Right ventricle myocardium inferior (tissue), 1 donor: ENCODE measurements around the gene PCGF5. TPM values are rescaled to one million over a fixed set of nuclear protein-coding genes. Genes with fewer than 3 reads are reported as not detected.
"Not testable (repeated sequence)": the region's sequence is repeated elsewhere in the genome, so short reads cannot be mapped to it uniquely, and the experiment has no call there.

Experiments
- ATAC-seq: fragments of 200-7000 bp; cut with Tn5 transposase; one replicate; pipeline ENCODE4 v1.9.1; 2020; ENCODE audit warnings: mild to moderate bottlenecking, moderate library complexity
- DNase-seq: peaks from one replicate; pipeline ENCODE4 v3.0.0; 2021; ENCODE audit errors: missing footprints
- intact Hi-C: fragments of 100-400 bp; cut with DNase I; formaldehyde crosslinking; loops from one replicate; pipeline ENCODE4 v1.11.0; 2022
- total RNA-seq: library from RNA; stranded (reverse); fragmentation: NEBNext Ultra II Directional; extraction: Animal tissue kit (Norgen Biotek cat#: 25700); gene quantifications from one replicate; pipeline ENCODE4 v1.2.1, GENCODE V29; 2021
- donor health status: DM: no; HTN: yes; CAD: no; lungs with severe emphysema.

The PCGF5 gene
- total RNA-seq, 1 donor from 2014 or later: 63.2 TPM

- DNase-seq (no peak), ATAC-seq (peak; percentile 67)
- intact Hi-C loops: loop anchor here (1.0 to 2.0 kb wide), 5 partner anchors 161 to 371 kb away; no protein-coding TSS in a partner anchor
Measured at GRCh38 chr10:91251430-91252056, 31.1 kb downstream of the PCGF5 start.

- ATAC-seq (no peak), DNase-seq (no peak)
- intact Hi-C loops: no loop called here
Measured at GRCh38 chr10:91253300-91253699, 32.8 kb downstream of the PCGF5 start.

- intact Hi-C loops: no loop called here
Measured at GRCh38 chr10:91257310-91257709, 36.8 kb downstream of the PCGF5 start.

GRCh38 chr10:91260417-91260816 is 40.0 kb downstream of the PCGF5 start:
- intact Hi-C loops, DNase-seq, ATAC-seq: not testable (repeated sequence)

More at GRCh38 chr10:91257310-91257709, 36.8 kb downstream of the PCGF5 start:
- DNase-seq (no peak), ATAC-seq (no peak)

- intact Hi-C loops: no loop called here
- DNase-seq (no peak), ATAC-seq (no peak)
Measured at GRCh38 chr10:91271886-91272285, 51.4 kb downstream of the PCGF5 start.

- DNase-seq: no peak
- intact Hi-C loops: no loop called here
- peak; percentile 68 for ATAC-seq
Measured at GRCh38 chr10:91284486-91285090, 64.1 kb downstream of the PCGF5 start.

GRCh38 chr10:91286572-91286971 is 66.1 kb downstream of the PCGF5 start:
- DNase-seq (no peak), ATAC-seq (no peak)
- intact Hi-C loops: no loop called here

- intact Hi-C loops: no loop called here
- no peak for DNase-seq
- ATAC-seq: no peak
Measured at GRCh38 chr10:91287276-91287675, 66.8 kb downstream of the PCGF5 start.

- DNase-seq (no peak), ATAC-seq (peak; percentile 37)
- intact Hi-C loops: no loop called here
Measured at GRCh38 chr10:91287912-91288311, 67.4 kb downstream of the PCGF5 start.

- no peak for ATAC-seq
- no peak for DNase-seq
- intact Hi-C loops: no loop called here
Measured at GRCh38 chr10:91289305-91289704, 68.8 kb downstream of the PCGF5 start.

- intact Hi-C loops: loop anchor here (10.0 kb wide), 1 partner anchor 264 kb away; no protein-coding TSS in a partner anchor
- DNase-seq: no peak
- no peak for ATAC-seq
Measured at GRCh38 chr10:91290607-91291006, 70.1 kb downstream of the PCGF5 start.

- DNase-seq (no peak), ATAC-seq (no peak)
- intact Hi-C loops: loop anchor here (10.0 kb wide), 1 partner anchor 260 kb away; no protein-coding TSS in a partner anchor
Measured at GRCh38 chr10:91294134-91294906, 73.9 kb downstream of the PCGF5 start.

- intact Hi-C loops: loop anchor here (5.0 to 10.0 kb wide), 4 partner anchors 72 to 342 kb away; no protein-coding TSS in a partner anchor
- no peak for DNase-seq
- ATAC-seq: no peak
Measured at GRCh38 chr10:91295346-91295745, 74.9 kb downstream of the PCGF5 start.

- DNase-seq: no peak
- intact Hi-C loops: loop anchor here (5.0 to 10.0 kb wide), 4 partner anchors 71 to 341 kb away; no protein-coding TSS in a partner anchor
Measured at GRCh38 chr10:91296471-91296870, 76.0 kb downstream of the PCGF5 start.

GRCh38 chr10:91298224-91298871 is 77.9 kb downstream of the PCGF5 start:
- ATAC-seq (peak; percentile 75), DNase-seq (peak; percentile 80)
- intact Hi-C loops: loop anchor here (2.0 to 10.0 kb wide), 5 partner anchors 69 to 339 kb away; partner anchors contain the start of gene HECTD2

More at GRCh38 chr10:91296471-91296870, 76.0 kb downstream of the PCGF5 start:
- no peak for ATAC-seq

- no peak for ATAC-seq
- intact Hi-C loops: loop anchor here (2.0 to 10.0 kb wide), 5 partner anchors 67 to 337 kb away; partner anchors contain the start of gene HECTD2
- no peak for DNase-seq
Measured at GRCh38 chr10:91299999-91300575, 79.6 kb downstream of the PCGF5 start.

GRCh38 chr10:91302946-91303345 is 82.5 kb downstream of the PCGF5 start:
- intact Hi-C loops, ATAC-seq, DNase-seq: not testable (repeated sequence)

- ATAC-seq, intact Hi-C loops, DNase-seq: not testable (repeated sequence)
Measured at GRCh38 chr10:91305979-91306378, 85.5 kb downstream of the PCGF5 start.
